LNCAP (cell line): ENCODE data around the gene TCN1.

Experiments
- CTCF ChIP-seq: fragments of 450-650 bp; IDR thresholded peaks from 2 replicates; pipeline ENCODE4 v1.5.1; 2017; ENCODE audit warnings: mild to moderate bottlenecking

Gene TCN1

GRCh38 chr11:59807047-59807610 is 59.2 kb downstream of the TCN1 start:
- TF ChIP-seq CTCF = no peak

GRCh38 chr11:59804061-59804460 is 62.2 kb downstream of the TCN1 start:
- no peak for TF ChIP-seq CTCF
